ENCODE results near the gene ARID1A.
A peak's percentile ranks its signal among the peaks of the same experiment; 100 is the strongest.
"Not testable (repeated sequence)": the region's sequence is repeated elsewhere in the genome, so short reads cannot be mapped to it uniquely, and the experiment has no call there.

Gene ARID1A

DNA sequence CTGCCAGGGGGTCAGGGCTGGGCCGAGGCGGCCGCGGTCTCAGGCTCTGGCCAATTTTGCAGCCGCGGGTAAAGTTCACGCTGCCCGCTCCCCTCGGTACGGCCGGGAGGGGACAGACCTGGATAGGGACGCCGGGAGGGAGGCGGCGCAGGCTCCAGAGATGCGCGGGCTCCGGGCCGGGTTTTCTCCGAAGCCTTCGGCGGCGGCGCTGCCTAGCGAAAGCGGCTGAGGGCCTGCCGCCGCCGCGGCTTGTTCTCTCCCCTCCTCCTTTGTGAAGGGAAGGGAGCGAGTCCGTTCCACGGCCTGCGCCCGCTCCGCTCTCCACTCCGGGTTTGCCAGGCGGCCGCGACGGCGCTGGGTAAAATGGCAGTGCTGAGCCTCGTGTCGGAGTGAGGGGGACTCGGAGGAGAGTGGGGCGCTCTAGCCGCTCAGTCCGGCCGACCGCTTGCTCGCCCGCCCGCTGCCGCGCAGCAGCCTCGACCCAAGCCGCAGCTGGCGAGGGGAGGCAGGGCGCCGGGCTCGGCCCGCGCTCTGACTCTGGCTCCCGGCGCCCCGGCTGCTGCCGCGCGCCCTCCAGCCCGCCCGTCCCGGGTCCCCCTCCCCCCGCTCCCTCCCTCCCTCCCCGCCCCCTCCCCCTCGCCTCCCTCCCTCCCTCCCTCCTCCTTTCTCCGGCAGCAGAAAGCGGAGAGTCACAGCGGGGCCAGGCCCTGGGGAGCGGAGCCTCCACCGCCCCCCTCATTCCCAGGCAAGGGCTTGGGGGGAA, at the start of gene ARID1A:
Gene ARID1A, plus strand, starts transcription at position 660 of the 763 bp plus-strand sequence. CDS start 389 bp downstream, outside the sequence.
- DNase-seq, result peak; percentile 46 to 82

- DNase-seq, result no peak
These were observed 31.0 kb upstream of the ARID1A start for GRCh38 chr1:26664802-26665201.

DNA sequence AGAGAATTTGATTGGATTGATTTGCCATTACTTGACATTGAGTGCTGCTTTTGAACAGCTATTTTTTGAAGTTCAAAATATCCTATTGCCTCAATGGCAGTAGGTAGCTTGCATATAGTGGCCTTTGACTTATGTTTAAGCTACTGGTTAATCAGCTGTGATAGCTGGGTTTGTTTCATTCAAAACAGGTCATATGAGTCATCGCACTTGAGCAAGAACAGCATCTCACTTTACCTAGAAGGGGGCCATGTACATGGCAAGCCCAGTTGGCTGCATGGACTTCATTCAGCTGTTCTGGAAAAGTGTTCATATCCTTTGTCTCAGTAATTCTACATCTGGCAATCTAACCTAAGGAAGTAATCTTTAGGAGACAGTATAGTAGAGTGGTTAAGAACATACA, 29.0 kb upstream of the ARID1A start:
- no peak for DNase-seq

DNA sequence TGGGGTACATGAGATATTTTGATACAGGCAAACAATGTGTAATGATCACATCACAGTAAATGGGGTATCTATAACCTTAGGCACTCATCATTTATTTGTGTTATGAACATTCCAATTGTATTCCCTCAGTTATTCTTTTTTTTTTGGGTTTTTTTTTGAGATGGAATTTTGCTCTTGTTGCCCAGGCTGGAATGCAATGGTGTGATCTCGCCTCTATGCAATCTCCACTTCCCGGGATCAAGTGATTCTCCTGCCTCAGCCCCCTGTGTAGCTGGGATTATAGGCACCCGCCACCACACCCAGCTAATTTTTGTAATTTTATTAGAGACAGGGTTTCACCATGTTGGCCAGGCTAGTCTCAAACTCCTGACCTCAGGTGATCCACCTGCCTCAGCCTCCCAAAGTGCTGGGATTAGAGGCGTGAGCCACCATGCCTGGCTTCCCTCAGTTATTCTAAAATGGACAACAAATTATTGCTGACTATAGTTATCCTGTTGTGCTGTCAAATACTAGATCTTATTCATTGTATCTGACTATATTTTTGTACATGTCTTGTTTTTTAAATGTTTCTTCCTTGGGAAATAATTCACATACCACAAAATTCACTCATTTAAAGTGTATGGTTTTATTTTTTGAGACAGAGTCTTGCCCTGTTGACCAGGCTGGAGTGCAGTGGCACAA, 27.6 kb upstream of the ARID1A start:
- not testable (repeated sequence) for DNase-seq

GRCh38 chr1:26677306-26678115, 18.3 kb upstream of the ARID1A start:
- DNase-seq, result peak; percentile 62 to 81

- no peak for DNase-seq
These were observed 10.9 kb upstream of the ARID1A start for GRCh38 chr1:26684763-26685508.

DNA sequence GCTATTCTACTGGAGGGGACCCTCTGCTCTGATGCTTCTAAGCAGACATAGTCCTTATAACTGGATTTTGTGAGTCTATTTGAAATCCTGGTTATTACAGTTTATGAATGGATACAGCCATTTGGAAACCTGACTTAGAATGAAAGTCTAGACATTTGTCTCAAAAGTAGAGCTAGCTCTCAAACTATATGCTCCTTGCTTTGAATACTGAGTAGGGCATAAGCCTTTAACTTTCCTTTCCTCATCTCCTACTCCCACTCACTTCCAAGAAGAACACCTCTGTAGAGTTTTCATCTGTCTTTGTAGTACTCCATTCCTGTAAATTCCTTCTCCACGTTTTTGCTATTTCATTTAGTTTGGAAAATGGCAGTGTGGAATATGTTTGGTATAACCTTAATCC, 9.0 kb upstream of the ARID1A start:
- no peak for DNase-seq

DNA sequence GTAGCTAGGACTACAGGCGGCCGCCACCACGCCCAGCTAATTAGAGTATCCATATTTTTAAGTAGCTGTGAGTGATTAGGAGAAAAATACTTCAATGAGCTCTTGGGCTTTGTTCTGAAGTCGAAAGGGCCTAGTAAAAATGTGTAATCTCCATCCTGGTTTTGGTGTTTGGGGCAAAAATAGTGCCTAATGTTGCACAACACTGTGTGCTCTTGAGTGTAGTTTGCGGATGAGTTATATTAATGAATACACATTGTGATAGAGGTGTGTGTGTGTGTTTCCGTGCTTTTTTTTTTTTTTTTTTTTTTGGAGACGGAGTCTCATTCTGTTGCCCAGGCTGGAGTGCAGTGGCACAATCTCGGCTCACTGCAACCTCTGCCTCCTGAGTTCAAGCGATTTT, 6.3 kb upstream of the ARID1A start:
- DNase-seq, result no peak

DNA sequence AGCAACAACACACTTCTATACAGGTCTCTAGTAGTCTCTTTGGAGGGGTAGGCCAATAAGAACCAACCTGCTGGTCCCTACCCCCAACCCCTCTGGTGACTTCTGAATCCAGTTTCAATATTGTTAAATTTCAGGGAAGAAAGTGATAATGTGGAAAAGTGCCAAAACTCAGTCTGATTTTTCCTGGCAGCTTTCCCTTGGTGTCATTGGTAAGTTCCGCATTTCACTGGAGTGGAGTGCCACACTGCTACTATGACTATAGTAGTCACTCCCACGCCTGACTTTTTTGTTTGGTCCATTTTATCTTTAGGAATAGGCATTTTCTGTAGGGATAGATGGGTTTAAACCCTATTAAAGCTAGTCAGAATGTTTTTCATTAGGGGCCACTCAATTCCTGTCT, 5.7 kb upstream of the ARID1A start:
- DNase-seq, result no peak

- no peak for DNase-seq
These were observed 5.2 kb upstream of the ARID1A start for GRCh38 chr1:26690576-26691031.

- peak; percentile 13 to 47 for DNase-seq
These were observed 3.5 kb upstream of the ARID1A start for GRCh38 chr1:26692211-26692792.

GRCh38 chr1:26692793-26693490, 2.9 kb upstream of the ARID1A start:
- peak; percentile 77 to 93 for DNase-seq

- DNase-seq, result no peak
These were observed 1.9 kb upstream of the ARID1A start for GRCh38 chr1:26693599-26694572.

DNA sequence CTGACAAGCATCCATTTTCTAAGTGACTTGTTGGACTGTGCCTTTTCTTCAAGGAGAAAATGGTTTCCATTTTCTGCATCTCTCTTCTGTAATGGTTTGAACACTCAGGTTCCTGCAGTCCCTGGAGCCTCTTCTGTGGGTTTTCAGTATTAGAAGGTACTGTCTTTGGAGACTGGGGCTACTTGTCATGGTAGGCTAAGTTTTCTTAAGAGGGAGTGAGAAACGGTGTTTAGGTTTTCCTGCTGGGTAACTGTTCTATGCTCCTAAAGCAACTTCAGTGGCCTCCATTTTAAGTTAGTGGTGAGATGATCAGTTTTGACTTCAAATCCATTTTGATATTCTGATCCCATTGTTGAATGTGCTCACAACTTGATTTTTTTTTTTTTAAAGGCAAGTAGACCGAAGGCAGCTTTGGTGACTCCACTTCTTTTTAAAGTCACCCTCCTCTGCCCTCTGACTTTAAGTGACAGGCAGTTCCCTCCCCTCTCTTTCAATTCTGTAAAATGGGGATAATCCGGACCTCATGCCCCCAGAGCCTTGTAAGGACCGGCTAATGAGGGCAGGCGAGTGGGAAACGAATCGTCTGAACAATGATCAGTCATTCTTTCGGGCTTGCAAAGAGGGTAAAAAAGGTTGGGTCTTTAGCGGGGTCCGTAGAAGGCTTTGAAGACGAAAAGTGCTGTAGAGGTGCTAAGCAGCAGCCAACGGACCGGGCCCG, 1.0 kb upstream of the ARID1A start:
- no peak for DNase-seq

DNA sequence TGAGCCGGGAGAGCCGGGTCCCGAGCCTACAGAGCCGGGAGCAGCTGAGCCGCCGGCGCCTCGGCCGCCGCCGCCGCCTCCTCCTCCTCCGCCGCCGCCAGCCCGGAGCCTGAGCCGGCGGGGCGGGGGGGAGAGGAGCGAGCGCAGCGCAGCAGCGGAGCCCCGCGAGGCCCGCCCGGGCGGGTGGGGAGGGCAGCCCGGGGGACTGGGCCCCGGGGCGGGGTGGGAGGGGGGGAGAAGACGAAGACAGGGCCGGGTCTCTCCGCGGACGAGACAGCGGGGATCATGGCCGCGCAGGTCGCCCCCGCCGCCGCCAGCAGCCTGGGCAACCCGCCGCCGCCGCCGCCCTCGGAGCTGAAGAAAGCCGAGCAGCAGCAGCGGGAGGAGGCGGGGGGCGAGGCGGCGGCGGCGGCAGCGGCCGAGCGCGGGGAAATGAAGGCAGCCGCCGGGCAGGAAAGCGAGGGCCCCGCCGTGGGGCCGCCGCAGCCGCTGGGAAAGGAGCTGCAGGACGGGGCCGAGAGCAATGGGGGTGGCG, 371 bp downstream of the ARID1A start:
- DNase-seq, result no peak

GRCh38 chr1:26696654-26697430, 1.0 kb downstream of the ARID1A start:
- no peak for DNase-seq

DNA sequence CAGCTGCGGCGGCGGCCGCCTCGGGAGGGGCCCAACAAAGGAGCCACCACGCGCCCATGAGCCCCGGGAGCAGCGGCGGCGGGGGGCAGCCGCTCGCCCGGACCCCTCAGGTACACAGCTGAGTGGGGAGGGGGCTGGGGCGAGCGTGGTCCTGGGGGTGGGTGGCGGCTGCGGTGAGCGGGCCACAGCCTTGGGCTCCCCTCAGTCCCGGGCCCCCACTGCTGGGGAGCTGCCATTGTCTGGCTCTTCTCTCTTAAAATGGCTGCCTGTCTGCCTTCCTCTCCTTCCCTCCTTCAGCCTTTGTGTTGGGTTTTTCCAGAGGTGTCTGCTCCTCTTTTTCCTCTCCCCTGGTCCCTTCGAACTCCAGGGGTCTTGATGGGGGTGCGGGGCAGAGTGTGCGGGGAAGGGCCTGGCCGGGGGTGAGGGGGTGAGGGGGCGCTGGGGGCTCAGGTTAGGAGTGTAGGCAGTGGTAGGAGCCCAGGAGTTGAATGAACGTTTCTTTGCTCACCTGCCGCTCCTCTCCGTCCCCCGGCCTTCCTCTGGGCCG, 1.7 kb downstream of the ARID1A start:
- DNase-seq, result no peak

Measured in cerebellar nuclear complex (tissue), 1 donor.